HFFc6 (cell line): ENCODE data around the gene CARHSP1. TPM values are rescaled to one million over a fixed set of nuclear protein-coding genes. Genes with fewer than 3 reads are reported as not detected.
A peak's percentile ranks its signal among the peaks of the same experiment; 100 is the strongest.

ENCODE experiments used
- DNase-seq: peaks from one replicate; pipeline ENCODE4 v3.0.0-alpha.2; 2018
- H3K27ac Mint-ChIP-seq: 2 replicates; pipeline ENCODE4 v1.8.0; 2020; ENCODE audit warnings: mild to moderate bottlenecking, mixed read lengths
- H3K27me3 Mint-ChIP-seq: 2 replicates; pipeline ENCODE4 v1.8.0; 2021; ENCODE audit warnings: mild to moderate bottlenecking, moderate library complexity, mixed read lengths; ENCODE audit not compliant: insufficient read depth
- H3K36me3 Mint-ChIP-seq: 2 replicates; pipeline ENCODE4 v1.8.0; 2021; ENCODE audit warnings: low read depth, mixed read lengths
- H3K4me1 Mint-ChIP-seq: 2 replicates; pipeline ENCODE4 v1.8.0; 2020; ENCODE audit warnings: low read depth, mixed read lengths
- H3K4me3 Mint-ChIP-seq: 2 replicates; pipeline ENCODE4 v1.8.0; 2020; ENCODE audit warnings: mild to moderate bottlenecking, moderate library complexity, mixed read lengths
- H3K9me3 Mint-ChIP-seq: 2 replicates; pipeline ENCODE4 v1.8.0; 2020; ENCODE audit warnings: mild to moderate bottlenecking, mixed read lengths
- total RNA-seq, 6 experiments: library from RNA; stranded (reverse); fragmentation: NEBNext Ultra II Directional; extraction: Animal tissue kit (Norgen Biotek cat#: 25700); gene quantifications; 2 replicates in 1 of 6; 3 replicates in 5 of 6; pipeline ENCODE4 v1.2.3, GENCODE V29; 2021
- TF ChIP-seq, protein P1 (sequence below): fragments of 200-600 bp; sonication (generic); IDR thresholded peaks from 2 replicates; pipeline ENCODE4 v1.5.0; 2021; ENCODE audit warnings: antibody characterized with exemption, mild to moderate bottlenecking

The CARHSP1 gene
- total RNA-seq, 6 experiments from 2014 or later = 91.4 to 114 (median 97.9) TPM

DNA sequence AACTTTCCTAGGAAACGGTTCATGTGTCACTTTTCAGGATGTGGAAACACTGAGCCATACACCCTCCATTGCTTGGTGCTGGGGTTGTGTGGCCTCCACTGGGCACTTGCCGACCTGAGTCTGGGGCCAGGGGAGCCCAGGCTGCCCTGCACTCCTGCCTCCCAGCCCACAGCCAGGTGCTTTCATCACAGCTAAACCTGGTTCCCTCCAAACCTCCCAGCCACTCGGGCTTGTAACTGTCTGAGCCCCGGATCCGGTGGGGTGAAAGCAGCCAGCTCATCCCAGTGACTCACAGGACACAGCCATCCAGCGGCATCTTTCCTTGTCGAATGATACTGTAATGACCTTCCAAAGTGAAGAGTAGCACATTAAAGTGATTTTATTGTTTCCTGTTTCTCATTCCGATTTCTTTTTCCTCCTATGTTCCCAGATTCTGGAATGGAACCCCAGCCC, 19.8 kb downstream of the CARHSP1 start:
- Mint-ChIP-seq H3K27me3 (peaks cover 28% of the 10 kb centered on the region), H3K27ac (peak overlapping the region; percentile 93), H3K4me3 (peak overlapping the region; percentile 73), H3K9me3 (no peaks in the 10 kb centered on the region), H3K36me3 (peaks cover 33% of the 10 kb centered on the region), H3K4me1 (peaks cover 52% of the 10 kb centered on the region)
- TF ChIP-seq, protein P1, sequence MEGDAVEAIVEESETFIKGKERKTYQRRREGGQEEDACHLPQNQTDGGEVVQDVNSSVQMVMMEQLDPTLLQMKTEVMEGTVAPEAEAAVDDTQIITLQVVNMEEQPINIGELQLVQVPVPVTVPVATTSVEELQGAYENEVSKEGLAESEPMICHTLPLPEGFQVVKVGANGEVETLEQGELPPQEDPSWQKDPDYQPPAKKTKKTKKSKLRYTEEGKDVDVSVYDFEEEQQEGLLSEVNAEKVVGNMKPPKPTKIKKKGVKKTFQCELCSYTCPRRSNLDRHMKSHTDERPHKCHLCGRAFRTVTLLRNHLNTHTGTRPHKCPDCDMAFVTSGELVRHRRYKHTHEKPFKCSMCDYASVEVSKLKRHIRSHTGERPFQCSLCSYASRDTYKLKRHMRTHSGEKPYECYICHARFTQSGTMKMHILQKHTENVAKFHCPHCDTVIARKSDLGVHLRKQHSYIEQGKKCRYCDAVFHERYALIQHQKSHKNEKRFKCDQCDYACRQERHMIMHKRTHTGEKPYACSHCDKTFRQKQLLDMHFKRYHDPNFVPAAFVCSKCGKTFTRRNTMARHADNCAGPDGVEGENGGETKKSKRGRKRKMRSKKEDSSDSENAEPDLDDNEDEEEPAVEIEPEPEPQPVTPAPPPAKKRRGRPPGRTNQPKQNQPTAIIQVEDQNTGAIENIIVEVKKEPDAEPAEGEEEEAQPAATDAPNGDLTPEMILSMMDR = no peak
- peak; percentile 84 for DNase-seq

DNA sequence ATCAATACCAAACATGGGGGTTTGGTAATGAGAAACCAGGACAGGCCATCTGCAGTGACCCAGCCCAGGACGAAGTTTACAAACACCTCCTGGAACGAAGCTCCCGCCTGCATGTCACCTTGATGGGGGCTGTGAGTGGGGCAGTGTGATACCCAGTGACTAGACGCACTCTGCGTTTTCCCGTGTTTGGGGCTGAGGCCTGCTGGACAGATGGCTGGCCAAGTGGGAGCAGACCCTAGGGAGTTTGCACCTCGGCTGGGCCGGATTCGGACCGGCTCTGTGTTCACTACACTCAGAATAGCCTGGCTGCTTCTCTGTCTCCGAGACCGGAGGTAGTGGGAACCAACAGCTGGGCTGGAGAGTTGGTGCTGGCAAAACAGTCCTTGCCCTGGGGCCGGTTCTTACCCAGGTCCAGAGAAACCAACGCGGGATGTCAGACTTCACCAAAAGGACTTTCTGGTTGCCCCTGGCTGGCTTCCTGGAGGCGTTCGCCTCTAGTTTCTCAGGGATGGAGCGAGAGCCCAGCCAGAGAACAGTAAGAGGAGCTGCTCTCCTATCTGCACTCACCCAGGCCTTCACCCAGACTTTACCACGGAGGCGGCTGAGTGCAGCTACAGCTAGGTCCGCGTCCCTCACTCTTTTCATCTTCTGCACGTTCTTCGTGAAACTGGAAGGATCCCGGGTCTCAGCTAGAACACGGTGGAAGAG, 20.4 kb downstream of the CARHSP1 start:
- Mint-ChIP-seq H3K27me3 (peaks cover 28% of the 10 kb centered on the region), H3K9me3 (no peaks in the 10 kb centered on the region), H3K4me1 (peaks cover 58% of the 10 kb centered on the region), H3K36me3 (peaks cover 36% of the 10 kb centered on the region), H3K4me3 (no peak overlapping the region; the same call in 1 of the 2 replicates), H3K27ac (peak overlapping the region; percentile 93)
- TF ChIP-seq, protein P1 = no peak
- DNase-seq = no peak

GRCh38 chr16:8847623-8848022, 21.2 kb downstream of the CARHSP1 start:
- Mint-ChIP-seq H3K4me3 (no peak overlapping the region; the same call in 1 of the 2 replicates), H3K27ac (peak overlapping the region; percentile 40)
- TF ChIP-seq, protein P1 = no peak

GRCh38 chr16:8847145-8847544, 21.7 kb downstream of the CARHSP1 start:
- DNase-seq = no peak
- Mint-ChIP-seq H3K36me3 (peaks cover 40% of the 10 kb centered on the region), H3K27me3 (peaks cover 26% of the 10 kb centered on the region), H3K4me3 (no peak overlapping the region), H3K9me3 (no peaks in the 10 kb centered on the region), H3K4me1 (peaks cover 56% of the 10 kb centered on the region), H3K27ac (peak overlapping the region; percentile 40; the same call in 1 of the 2 replicates)
- TF ChIP-seq, protein P1 = no peak

More at GRCh38 chr16:8847623-8848022, 21.2 kb downstream of the CARHSP1 start:
- Mint-ChIP-seq H3K4me1 (peaks cover 55% of the 10 kb centered on the region), H3K27me3 (peaks cover 26% of the 10 kb centered on the region), H3K36me3 (peaks cover 36% of the 10 kb centered on the region), H3K9me3 (no peaks in the 10 kb centered on the region)
- no peak for DNase-seq

DNA sequence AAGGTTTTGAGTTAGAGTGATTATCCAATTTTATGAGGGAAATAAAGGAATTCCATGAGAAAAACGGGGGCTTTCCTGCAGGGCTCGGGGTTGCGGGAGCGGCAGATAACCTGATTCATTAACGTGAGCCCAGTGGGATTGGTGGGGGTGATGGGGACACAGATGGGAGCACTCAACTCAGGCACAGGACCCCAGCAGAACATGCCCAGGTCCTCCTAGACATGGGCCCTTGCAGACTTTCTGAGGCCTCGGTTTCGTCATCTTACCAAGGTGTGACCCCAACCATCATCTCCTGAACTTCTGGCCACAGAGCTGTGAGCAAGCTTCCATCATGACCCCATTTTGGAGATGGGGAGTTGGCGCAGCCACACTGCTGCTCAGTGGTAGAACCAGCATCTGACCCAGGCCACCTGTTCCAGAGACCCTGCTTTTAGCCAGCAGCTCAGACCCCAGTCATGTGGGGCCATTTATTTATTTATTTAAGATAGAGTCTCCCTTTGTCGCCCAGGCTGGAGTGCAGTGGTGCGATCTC, 22.3 kb downstream of the CARHSP1 start:
- peaks cover 57% of the 10 kb centered on the region for H3K4me1 Mint-ChIP-seq
- H3K4me3 Mint-ChIP-seq = no peak overlapping the region
- H3K36me3 Mint-ChIP-seq = peaks cover 40% of the 10 kb centered on the region
- H3K27me3 Mint-ChIP-seq = peaks cover 26% of the 10 kb centered on the region
- DNase-seq = no peak
- H3K27ac Mint-ChIP-seq = peak overlapping the region; percentile 48; the same call in 1 of the 2 replicates
- TF ChIP-seq, protein P1 = no peak
- no peaks in the 10 kb centered on the region for H3K9me3 Mint-ChIP-seq
